GM18870 (cell line): ENCODE measurements around the gene GNAI2.
A peak's percentile ranks its signal among the peaks of the same experiment; 100 is the strongest.

Experiments used
- ATAC-seq: cut with Tn5 transposase; IDR thresholded peaks from one replicate; pipeline ENCODE4 v1.9.1; 2021; ENCODE audit warnings: moderate library complexity; ENCODE audit not compliant: unreplicated experiment

Gene GNAI2

GRCh38 chr3:50235716-50236483 is at the start of gene GNAI2:
TSS of gene GNAI2 (plus strand) at chr3:50236204. CDS start at chr3:50236336, 132 bp downstream.
- ATAC-seq = peak; percentile 90

- ATAC-seq = no peak
Measured at GRCh38 chr3:50187750-50188149, 48.3 kb upstream of the GNAI2 start.

- no peak for ATAC-seq
Measured at GRCh38 chr3:50189274-50189673, 46.7 kb upstream of the GNAI2 start.

- ATAC-seq = no peak
Measured at GRCh38 chr3:50189989-50190388, 46.0 kb upstream of the GNAI2 start.

GRCh38 chr3:50190936-50191660 is 44.9 kb upstream of the GNAI2 start, which contains the start of gene GNAT1:
TSS of gene GNAT1 (plus strand) at chr3:50191610. CDS start at chr3:50191726, 116 bp downstream.
- no peak for ATAC-seq

- ATAC-seq = no peak
Measured at GRCh38 chr3:50192124-50192523, 43.9 kb upstream of the GNAI2 start.

- ATAC-seq = no peak
Measured at GRCh38 chr3:50192689-50193141, 43.3 kb upstream of the GNAI2 start.

GRCh38 chr3:50193286-50193685 is 42.7 kb upstream of the GNAI2 start:
- ATAC-seq = no peak

- no peak for ATAC-seq
Measured at GRCh38 chr3:50193746-50194127, 42.3 kb upstream of the GNAI2 start.

GRCh38 chr3:50194128-50194902 is 41.7 kb upstream of the GNAI2 start:
- no peak for ATAC-seq

GRCh38 chr3:50194903-50195500 is 41.0 kb upstream of the GNAI2 start:
- no peak for ATAC-seq

- no peak for ATAC-seq
Measured at GRCh38 chr3:50195501-50196252, 40.3 kb upstream of the GNAI2 start.

GRCh38 chr3:50196253-50196801 is 39.7 kb upstream of the GNAI2 start:
- no peak for ATAC-seq

GRCh38 chr3:50201573-50202315 is 34.3 kb upstream of the GNAI2 start:
- no peak for ATAC-seq

- no peak for ATAC-seq
Measured at GRCh38 chr3:50202353-50203112, 33.5 kb upstream of the GNAI2 start.

- ATAC-seq = no peak
Measured at GRCh38 chr3:50203113-50203808, 32.7 kb upstream of the GNAI2 start.

- no peak for ATAC-seq
Measured at GRCh38 chr3:50203809-50204803, 31.9 kb upstream of the GNAI2 start.
